Smooth muscle cell (in vitro differentiated cells): ENCODE measurements around the gene PPP2R2C. TPM values are rescaled to one million over a fixed set of nuclear protein-coding genes. Genes with fewer than 3 reads are reported as not detected.

Experiments
- DNase-seq: peaks from one replicate; lab custom pipeline; 2025; ENCODE audit not compliant: unreplicated experiment; lab: John Stamatoyannopoulos, UW
- H2AFZ ChIP-seq: fragments of 200-600 bp; sonication (generic); 2 replicates; pipeline ENCODE4 v1.6.0; 2016; ENCODE audit warnings: antibody characterized with exemption, low read depth, mild to moderate bottlenecking
- H3F3A ChIP-seq: fragments of 200-600 bp; sonication (generic); 2 replicates; pipeline ENCODE4 v1.6.0; 2017; ENCODE audit warnings: antibody characterized with exemption, low read depth
- H3K27ac ChIP-seq: fragments of 200-600 bp; sonication (generic); 2 replicates; pipeline ENCODE4 v1.5.1; 2016; ENCODE audit warnings: low read depth, mild to moderate bottlenecking
- H3K27me3 ChIP-seq: fragments of 200-600 bp; sonication (generic); 2 replicates; pipeline ENCODE4 v1.6.1; 2016; ENCODE audit warnings: low read depth, mild to moderate bottlenecking
- H3K36me3 ChIP-seq: fragments of 200-600 bp; sonication (generic); 2 replicates; pipeline ENCODE4 v1.5.1; 2016; ENCODE audit warnings: low read depth
- H3K4me1 ChIP-seq: fragments of 200-600 bp; sonication (generic); 2 replicates; pipeline ENCODE4 v1.5.1; 2016; ENCODE audit warnings: low read depth
- H3K4me2 ChIP-seq: fragments of 200-600 bp; sonication (generic); 2 replicates; pipeline ENCODE4 v1.6.0; 2016; ENCODE audit warnings: mild to moderate bottlenecking
- H3K4me3 ChIP-seq: fragments of 200-600 bp; sonication (generic); 2 replicates; pipeline ENCODE4 v1.5.1; 2016; ENCODE audit warnings: mild to moderate bottlenecking
- H3K79me2 ChIP-seq: fragments of 200-600 bp; sonication (generic); 2 replicates; pipeline ENCODE4 v1.6.0; 2016; ENCODE audit warnings: low read depth, mild to moderate bottlenecking
- H3K9ac ChIP-seq: fragments of 200-600 bp; sonication (generic); 2 replicates; pipeline ENCODE4 v1.6.0; 2016; ENCODE audit warnings: low read depth
- H3K9me3 ChIP-seq: fragments of 200-600 bp; sonication (generic); replicated peaks from 2 replicates; pipeline ENCODE4 v1.5.1; 2016; ENCODE audit warnings: low read depth
- H4K20me1 ChIP-seq: fragments of 200-600 bp; sonication (generic); 2 replicates; pipeline ENCODE4 v1.6.0; 2016; ENCODE audit warnings: low read depth
- WGBS: methylation state at CpG from one replicate; pipeline ENCODE4 v1.1.7; 2016; ENCODE audit warnings: low lambda C conversion rate; 5-methylcytosine and 5-hydroxymethylcytosine counted together
- polyA plus RNA-seq: library from polyadenylated mRNA; unstranded; fragments of >200 nt; fragmentation: Nextera tagmentation; extraction: Ambion mirVana; gene quantifications from 2 replicates; pipeline ENCODE4 v1.2.1, GENCODE V29; 2016
- total RNA-seq: library from RNA; depleted of rRNA; stranded (reverse); fragments of >200 nt; gene quantifications from 2 replicates; pipeline ENCODE4 v1.2.3, GENCODE V29; 2014
- TF ChIP-seq, protein P1 (sequence below): fragments of 200-600 bp; sonication (generic); IDR thresholded peaks from 2 replicates; pipeline ENCODE4 v1.5.1; 2017; ENCODE audit warnings: borderline replicate concordance, mild to moderate bottlenecking, antibody characterized with exemption; ENCODE audit not compliant: insufficient read depth, poor library complexity, severe bottlenecking

Gene PPP2R2C
- total and polyA plus RNA-seq, 2 experiments from 2014 or later, result 0.54 to 1.8 TPM

DNA sequence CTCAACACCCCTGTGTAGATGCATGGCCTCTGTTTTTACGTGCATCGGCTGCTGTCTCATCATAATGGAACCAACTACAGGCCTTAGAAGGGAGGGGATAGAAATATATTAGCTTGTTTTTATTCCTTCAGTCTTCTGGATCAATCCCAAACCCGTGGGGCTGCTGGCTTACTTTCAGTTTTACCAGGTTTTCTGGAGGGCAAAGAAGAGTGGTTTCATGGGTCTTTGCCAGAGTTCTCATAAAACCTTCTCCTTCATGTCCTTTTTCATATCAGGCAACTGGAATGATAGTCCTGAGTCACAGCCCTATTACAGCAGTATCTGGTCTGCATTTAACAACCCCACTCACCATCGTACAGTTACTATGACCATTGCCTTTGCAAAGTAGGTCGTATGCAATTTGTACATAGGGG is 34.6 kb downstream of the PPP2R2C start:
- TF ChIP-seq, protein P1, sequence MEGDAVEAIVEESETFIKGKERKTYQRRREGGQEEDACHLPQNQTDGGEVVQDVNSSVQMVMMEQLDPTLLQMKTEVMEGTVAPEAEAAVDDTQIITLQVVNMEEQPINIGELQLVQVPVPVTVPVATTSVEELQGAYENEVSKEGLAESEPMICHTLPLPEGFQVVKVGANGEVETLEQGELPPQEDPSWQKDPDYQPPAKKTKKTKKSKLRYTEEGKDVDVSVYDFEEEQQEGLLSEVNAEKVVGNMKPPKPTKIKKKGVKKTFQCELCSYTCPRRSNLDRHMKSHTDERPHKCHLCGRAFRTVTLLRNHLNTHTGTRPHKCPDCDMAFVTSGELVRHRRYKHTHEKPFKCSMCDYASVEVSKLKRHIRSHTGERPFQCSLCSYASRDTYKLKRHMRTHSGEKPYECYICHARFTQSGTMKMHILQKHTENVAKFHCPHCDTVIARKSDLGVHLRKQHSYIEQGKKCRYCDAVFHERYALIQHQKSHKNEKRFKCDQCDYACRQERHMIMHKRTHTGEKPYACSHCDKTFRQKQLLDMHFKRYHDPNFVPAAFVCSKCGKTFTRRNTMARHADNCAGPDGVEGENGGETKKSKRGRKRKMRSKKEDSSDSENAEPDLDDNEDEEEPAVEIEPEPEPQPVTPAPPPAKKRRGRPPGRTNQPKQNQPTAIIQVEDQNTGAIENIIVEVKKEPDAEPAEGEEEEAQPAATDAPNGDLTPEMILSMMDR, result no peak
- no peaks in the 10 kb centered on the region for H3K36me3 ChIP-seq
- DNase-seq, result no peak

DNA sequence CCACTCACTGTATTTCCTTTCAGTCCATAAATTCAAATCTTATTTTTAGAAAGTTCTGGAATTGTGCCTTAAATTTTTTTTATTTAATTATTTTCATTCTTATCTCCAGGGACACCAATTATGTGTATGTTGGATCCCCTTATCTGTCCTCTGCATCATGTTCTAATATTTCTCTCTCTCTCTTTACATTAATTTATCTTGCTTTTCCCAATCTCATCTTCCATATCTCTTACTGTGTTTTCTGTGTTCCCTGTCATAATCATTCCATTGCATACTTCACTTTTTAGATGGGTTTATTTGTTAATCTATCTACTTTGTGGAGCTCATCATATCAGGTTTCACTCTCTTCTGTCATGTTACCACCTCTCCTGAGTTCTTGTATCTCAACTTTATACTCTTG is 37.4 kb downstream of the PPP2R2C start:
- Histone ChIP-seq H3K36me3 (no peaks in the 10 kb centered on the region), H3F3A (no peaks in the 10 kb centered on the region), H3K79me2 (no peaks in the 10 kb centered on the region), H3K9me3 (no peaks in the 10 kb centered on the region), H3K27me3 (no peaks in the 10 kb centered on the region), H3K4me3 (no peak overlapping the region), H3K27ac (no peak overlapping the region), H3K9ac (no peak overlapping the region), H3K4me2 (no peak overlapping the region), H3K4me1 (no peaks in the 10 kb centered on the region), H4K20me1 (no peaks in the 10 kb centered on the region), H2AFZ (no peak overlapping the region)
- no peak for DNase-seq
- TF ChIP-seq, protein P1, result no peak

More for the DNA sequence above, 34.6 kb downstream of the PPP2R2C start:
- H3K27ac ChIP-seq, result no peak overlapping the region
- no peaks in the 10 kb centered on the region for H4K20me1 ChIP-seq
- H3F3A ChIP-seq, result no peaks in the 10 kb centered on the region
- H3K4me1 ChIP-seq, result no peaks in the 10 kb centered on the region
- H3K79me2 ChIP-seq, result no peaks in the 10 kb centered on the region
- H2AFZ ChIP-seq, result no peak overlapping the region
- 60% methylated on average over 5 of the region's 5 CpGs for WGBS
- no peaks in the 10 kb centered on the region for H3K27me3 ChIP-seq
- H3K9ac ChIP-seq, result no peak overlapping the region
- no peaks in the 10 kb centered on the region for H3K9me3 ChIP-seq
- H3K4me2 ChIP-seq, result no peak overlapping the region
- H3K4me3 ChIP-seq, result no peak overlapping the region

DNA sequence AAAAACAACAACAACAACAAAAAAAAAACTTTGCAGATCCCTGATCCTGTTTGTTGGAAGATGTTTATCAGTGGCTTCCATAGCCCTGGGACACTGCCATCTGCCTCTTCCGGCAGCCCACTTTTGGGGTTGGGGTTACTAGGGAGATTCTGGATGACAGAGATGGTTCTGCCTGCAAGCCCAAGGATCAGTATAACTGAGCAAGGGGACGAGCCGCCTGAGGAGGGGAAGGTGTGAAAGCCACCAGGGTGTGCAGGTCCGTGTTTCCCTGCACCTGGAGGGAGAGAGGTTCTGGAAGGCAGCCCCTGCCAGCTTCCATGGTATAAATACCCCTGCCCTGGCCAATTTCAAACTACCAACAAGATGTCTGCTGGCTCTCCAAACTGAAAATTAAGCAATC is 41.5 kb downstream of the PPP2R2C start:
- WGBS, result 82% methylated on average over 4 of the region's 4 CpGs
- Histone ChIP-seq H3K9ac (no peak overlapping the region), H3K4me2 (no peak overlapping the region)

More for the DNA sequence above, 41.5 kb downstream of the PPP2R2C start:
- Histone ChIP-seq H3K27me3 (no peaks in the 10 kb centered on the region), H3F3A (no peaks in the 10 kb centered on the region), H3K4me3 (no peak overlapping the region), H3K36me3 (no peaks in the 10 kb centered on the region), H3K4me1 (no peaks in the 10 kb centered on the region), H3K9me3 (no peaks in the 10 kb centered on the region), H4K20me1 (no peaks in the 10 kb centered on the region), H2AFZ (no peak overlapping the region), H3K27ac (no peak overlapping the region), H3K79me2 (no peaks in the 10 kb centered on the region)
- TF ChIP-seq, protein P1, result no peak
- DNase-seq, result no peak
